ENCODE results near the gene COMMD1.

Gene COMMD1

GRCh38 chr2:61970807-61971556 lies 65.5 kb downstream of the COMMD1 start:
- Histone ChIP-seq H3K4me1 (ENCODE audit: insufficient read depth, low read length) (peaks cover 12% of the 10 kb centered on the region), H3K36me3 (ENCODE audit: insufficient read depth, low read length) (no peaks in the 10 kb centered on the region), H3K4me3 (ENCODE audit: low read depth in 1 of 2, low read length in 2 of 2) (peak overlapping the region in 1 of 2 donors; percentile 39), H3K9me3 (ENCODE audit: low read length) (no peaks in the 10 kb centered on the region), H3K27ac (ENCODE audit: low read depth, low read length) (no peak overlapping the region), H3K9ac (ENCODE audit: low read length) (no peak overlapping the region), H3K27me3 (ENCODE audit: control insufficient read depth in 1 of 2, insufficient read depth in 2 of 2, low read length in 2 of 2) (no peaks in the 10 kb centered on the region)

DNA sequence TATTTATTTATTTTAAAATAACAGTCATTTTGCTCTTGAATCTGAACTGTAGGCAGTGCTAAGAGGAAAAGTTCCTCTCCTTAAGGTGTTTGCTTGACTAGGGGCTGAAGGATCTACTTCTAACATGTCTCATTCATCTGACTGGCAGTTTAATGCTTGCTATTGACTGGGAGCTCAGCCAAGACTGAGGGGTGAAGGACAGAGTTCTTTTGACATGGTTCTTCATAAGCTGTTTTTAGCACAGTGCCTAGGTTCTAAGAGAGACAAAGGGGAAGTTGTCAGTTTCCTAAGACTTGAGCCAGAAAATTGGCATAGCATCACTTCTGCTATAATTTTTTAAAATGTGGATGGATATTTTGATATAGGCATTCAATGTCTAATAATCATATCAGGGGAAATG lies 73.0 kb downstream of the COMMD1 start:
- H3K9ac ChIP-seq (ENCODE audit: low read length) = no peak overlapping the region
- H3K9me3 ChIP-seq (ENCODE audit: low read length) = no peaks in the 10 kb centered on the region
- no peak overlapping the region for H3K27ac ChIP-seq (ENCODE audit: low read depth, low read length)
- no peaks in the 10 kb centered on the region for H3K27me3 ChIP-seq (ENCODE audit: control insufficient read depth in 1 of 2, insufficient read depth in 2 of 2, low read length in 2 of 2)
- H3K4me1 ChIP-seq (ENCODE audit: insufficient read depth, low read length) = peaks cover 4% of the 10 kb centered on the region
- no peaks in the 10 kb centered on the region for H3K36me3 ChIP-seq (ENCODE audit: insufficient read depth, low read length)
- H3K4me3 ChIP-seq (ENCODE audit: low read depth in 1 of 2, low read length in 2 of 2) = no peak overlapping the region

DNA sequence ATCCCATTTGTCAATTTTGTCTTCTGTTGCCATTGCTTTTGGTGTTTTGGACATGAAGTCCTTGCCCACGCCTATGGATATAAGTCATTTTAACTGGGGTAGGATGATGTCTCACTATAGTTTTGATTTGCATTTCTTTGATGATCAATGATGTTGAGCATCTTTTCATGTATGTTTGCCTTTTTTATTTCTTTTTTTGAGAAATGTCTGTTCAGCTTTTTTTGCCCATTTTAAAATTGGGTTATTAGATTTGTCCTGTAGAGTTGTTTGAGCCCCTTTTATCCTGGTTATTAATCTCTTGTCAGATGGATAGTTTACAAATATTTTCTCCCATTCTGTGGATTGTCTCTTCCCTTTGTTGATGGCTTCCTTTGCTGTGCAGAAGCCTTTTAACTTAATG lies 75.3 kb downstream of the COMMD1 start:
- Histone ChIP-seq H3K4me3 (ENCODE audit: low read depth in 1 of 2, low read length in 2 of 2) (no peak overlapping the region), H3K27ac (ENCODE audit: low read depth, low read length) (no peak overlapping the region), H3K36me3 (ENCODE audit: insufficient read depth, low read length) (no peaks in the 10 kb centered on the region), H3K27me3 (ENCODE audit: control insufficient read depth in 1 of 2, insufficient read depth in 2 of 2, low read length in 2 of 2) (no peaks in the 10 kb centered on the region), H3K9me3 (ENCODE audit: low read length) (no peaks in the 10 kb centered on the region), H3K4me1 (ENCODE audit: insufficient read depth, low read length) (peaks cover 4% of the 10 kb centered on the region), H3K9ac (ENCODE audit: low read length) (no peak overlapping the region)

DNA sequence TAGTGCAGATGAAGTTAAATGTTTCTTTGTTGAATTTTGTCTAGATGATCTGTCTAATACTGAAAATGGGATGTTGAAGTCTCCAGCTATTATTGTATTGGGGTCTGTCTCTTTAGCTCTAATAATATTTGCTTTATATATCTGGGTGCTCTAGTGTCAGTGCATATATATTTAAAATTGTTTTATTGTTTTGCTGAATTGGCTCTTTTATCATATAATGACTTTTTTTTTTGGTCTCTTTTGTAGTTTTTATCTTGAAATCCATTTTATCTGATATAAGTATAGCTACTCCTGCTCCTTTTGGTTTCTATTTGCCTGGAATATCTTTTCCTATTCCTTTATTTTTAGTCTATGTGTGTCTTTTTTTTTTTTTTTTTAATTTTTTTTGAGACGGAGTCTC lies 79.2 kb downstream of the COMMD1 start:
- Histone ChIP-seq H3K4me3 (ENCODE audit: low read depth in 1 of 2, low read length in 2 of 2) (no peak overlapping the region), H3K9me3 (ENCODE audit: low read length) (no peaks in the 10 kb centered on the region), H3K4me1 (ENCODE audit: insufficient read depth, low read length) (no peaks in the 10 kb centered on the region), H3K27ac (ENCODE audit: low read depth, low read length) (no peak overlapping the region), H3K9ac (ENCODE audit: low read length) (no peak overlapping the region), H3K27me3 (ENCODE audit: control insufficient read depth in 1 of 2, insufficient read depth in 2 of 2, low read length in 2 of 2) (no peaks in the 10 kb centered on the region), H3K36me3 (ENCODE audit: insufficient read depth, low read length) (no peaks in the 10 kb centered on the region)

GRCh38 chr2:61988462-61989366 lies 83.2 kb downstream of the COMMD1 start:
- no peak overlapping the region for H3K27ac ChIP-seq (ENCODE audit: low read depth, low read length)
- H3K9me3 ChIP-seq (ENCODE audit: low read length) = no peaks in the 10 kb centered on the region
- H3K9ac ChIP-seq (ENCODE audit: low read length) = no peak overlapping the region

DNA sequence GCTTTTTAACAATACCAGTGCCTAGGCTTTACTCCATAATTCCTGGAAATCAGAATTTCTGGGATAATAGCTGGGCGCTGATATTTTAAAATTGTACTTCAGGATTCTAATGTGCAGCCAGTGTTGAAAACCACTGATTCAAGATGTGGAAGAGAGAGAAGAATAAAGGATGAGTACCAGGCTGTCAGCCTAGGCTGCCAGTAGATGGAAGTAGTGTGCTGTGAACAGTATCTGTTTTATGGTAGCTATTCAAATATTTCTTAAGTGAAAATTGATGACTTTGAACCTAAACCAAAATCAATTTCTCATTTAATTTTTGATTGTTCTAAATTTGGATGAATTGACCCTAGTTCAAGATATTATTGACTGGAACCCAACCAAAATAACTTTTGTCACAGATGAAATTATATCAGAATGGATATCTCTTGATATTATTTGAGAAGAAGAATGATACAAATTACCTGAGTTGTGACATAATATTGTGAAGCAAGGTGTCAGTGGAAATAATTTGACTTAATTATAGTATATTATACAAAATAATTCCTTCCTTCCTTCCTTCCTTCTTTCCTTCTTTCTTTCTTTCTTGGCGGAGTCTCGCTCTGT lies 88.0 kb downstream of the COMMD1 start:
- no peaks in the 10 kb centered on the region for H3K27me3 ChIP-seq (ENCODE audit: control insufficient read depth in 1 of 2, insufficient read depth in 2 of 2, low read length in 2 of 2)
- H3K36me3 ChIP-seq (ENCODE audit: insufficient read depth, low read length) = no peaks in the 10 kb centered on the region
- H3K4me3 ChIP-seq (ENCODE audit: low read depth in 1 of 2, low read length in 2 of 2) = no peak overlapping the region
- no peaks in the 10 kb centered on the region for H3K9me3 ChIP-seq (ENCODE audit: low read length)
- H3K27ac ChIP-seq (ENCODE audit: low read depth, low read length) = no peak overlapping the region
- no peaks in the 10 kb centered on the region for H3K4me1 ChIP-seq (ENCODE audit: insufficient read depth, low read length)
- no peak overlapping the region for H3K9ac ChIP-seq (ENCODE audit: low read length)

More at GRCh38 chr2:61988462-61989366, 83.2 kb downstream of the COMMD1 start:
- Histone ChIP-seq H3K36me3 (ENCODE audit: insufficient read depth, low read length) (no peaks in the 10 kb centered on the region), H3K4me1 (ENCODE audit: insufficient read depth, low read length) (no peaks in the 10 kb centered on the region), H3K27me3 (ENCODE audit: control insufficient read depth in 1 of 2, insufficient read depth in 2 of 2, low read length in 2 of 2) (no peaks in the 10 kb centered on the region), H3K4me3 (ENCODE audit: low read depth in 1 of 2, low read length in 2 of 2) (no peak overlapping the region)

GRCh38 chr2:61994531-61994930 lies 89.1 kb downstream of the COMMD1 start:
- H3K36me3 ChIP-seq (ENCODE audit: insufficient read depth, low read length) = no peaks in the 10 kb centered on the region
- H3K9ac ChIP-seq (ENCODE audit: low read length) = no peak overlapping the region
- H3K4me3 ChIP-seq (ENCODE audit: low read depth in 1 of 2, low read length in 2 of 2) = no peak overlapping the region
- no peaks in the 10 kb centered on the region for H3K27me3 ChIP-seq (ENCODE audit: control insufficient read depth in 1 of 2, insufficient read depth in 2 of 2, low read length in 2 of 2)
- no peak overlapping the region for H3K27ac ChIP-seq (ENCODE audit: low read depth, low read length)
- no peaks in the 10 kb centered on the region for H3K9me3 ChIP-seq (ENCODE audit: low read length)
- H3K4me1 ChIP-seq (ENCODE audit: insufficient read depth, low read length) = no peaks in the 10 kb centered on the region

- H3K27me3 ChIP-seq (ENCODE audit: control insufficient read depth in 1 of 2, insufficient read depth in 2 of 2, low read length in 2 of 2) = no peaks in the 10 kb centered on the region
- no peak overlapping the region for H3K27ac ChIP-seq (ENCODE audit: low read depth, low read length)
- H3K9ac ChIP-seq (ENCODE audit: low read length) = no peak overlapping the region
- H3K4me1 ChIP-seq (ENCODE audit: insufficient read depth, low read length) = no peaks in the 10 kb centered on the region
- no peaks in the 10 kb centered on the region for H3K9me3 ChIP-seq (ENCODE audit: low read length)
- H3K36me3 ChIP-seq (ENCODE audit: insufficient read depth, low read length) = no peaks in the 10 kb centered on the region
- no peak overlapping the region for H3K4me3 ChIP-seq (ENCODE audit: low read depth in 1 of 2, low read length in 2 of 2)
These were observed 89.6 kb downstream of the COMMD1 start for GRCh38 chr2:61995065-61995464.

- Histone ChIP-seq H3K4me1 (ENCODE audit: insufficient read depth, low read length) (no peaks in the 10 kb centered on the region), H3K27ac (ENCODE audit: low read depth, low read length) (no peak overlapping the region), H3K9me3 (ENCODE audit: low read length) (no peaks in the 10 kb centered on the region), H3K9ac (ENCODE audit: low read length) (no peak overlapping the region), H3K36me3 (ENCODE audit: insufficient read depth, low read length) (no peaks in the 10 kb centered on the region), H3K4me3 (ENCODE audit: low read depth in 1 of 2, low read length in 2 of 2) (no peak overlapping the region), H3K27me3 (ENCODE audit: control insufficient read depth in 1 of 2, insufficient read depth in 2 of 2, low read length in 2 of 2) (no peaks in the 10 kb centered on the region)
These were observed 90.0 kb downstream of the COMMD1 start for GRCh38 chr2:61995515-61995914.

DNA sequence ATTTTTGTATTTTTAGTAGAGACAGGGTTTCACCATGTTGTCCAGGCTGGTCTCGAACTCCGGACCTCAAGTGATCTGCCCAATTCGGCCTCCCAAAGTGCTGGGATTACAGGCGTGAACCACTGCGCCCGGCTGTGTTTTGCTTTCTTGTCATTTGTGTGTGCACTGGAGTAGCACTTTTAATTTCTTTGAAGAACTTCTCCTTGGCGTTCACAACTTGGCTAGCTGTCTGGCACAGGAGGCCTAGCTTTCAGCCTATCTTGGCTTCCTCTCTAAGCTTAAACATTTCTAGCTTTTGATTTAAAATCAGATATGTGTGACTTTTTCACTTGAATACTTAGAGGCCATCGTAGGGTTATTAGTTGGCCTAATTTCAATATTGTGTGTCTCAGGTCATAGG lies 93.0 kb downstream of the COMMD1 start:
- Histone ChIP-seq H3K4me1 (ENCODE audit: insufficient read depth, low read length) (no peaks in the 10 kb centered on the region), H3K36me3 (ENCODE audit: insufficient read depth, low read length) (no peaks in the 10 kb centered on the region), H3K27me3 (ENCODE audit: control insufficient read depth in 1 of 2, insufficient read depth in 2 of 2, low read length in 2 of 2) (no peaks in the 10 kb centered on the region), H3K9me3 (ENCODE audit: low read length) (no peaks in the 10 kb centered on the region), H3K27ac (ENCODE audit: low read depth, low read length) (no peak overlapping the region), H3K9ac (ENCODE audit: low read length) (no peak overlapping the region), H3K4me3 (ENCODE audit: low read depth in 1 of 2, low read length in 2 of 2) (no peak overlapping the region)

GRCh38 chr2:62000538-62000937 lies 95.1 kb downstream of the COMMD1 start:
- no peaks in the 10 kb centered on the region for H3K27me3 ChIP-seq (ENCODE audit: control insufficient read depth in 1 of 2, insufficient read depth in 2 of 2, low read length in 2 of 2)

More at GRCh38 chr2:62000538-62000937, 95.1 kb downstream of the COMMD1 start:
- H3K9ac ChIP-seq (ENCODE audit: low read length) = no peak overlapping the region
- no peak overlapping the region for H3K4me3 ChIP-seq (ENCODE audit: low read depth in 1 of 2, low read length in 2 of 2)
- no peak overlapping the region for H3K27ac ChIP-seq (ENCODE audit: low read depth, low read length)
- H3K36me3 ChIP-seq (ENCODE audit: insufficient read depth, low read length) = no peaks in the 10 kb centered on the region
- H3K9me3 ChIP-seq (ENCODE audit: low read length) = no peaks in the 10 kb centered on the region
- H3K4me1 ChIP-seq (ENCODE audit: insufficient read depth, low read length) = no peaks in the 10 kb centered on the region
